ENCODE results near the gene SPINK8.
"Not testable (repeated sequence)": the region's sequence is repeated elsewhere in the genome, so short reads cannot be mapped to it uniquely, and the experiment has no call there.

Gene SPINK8

DNA sequence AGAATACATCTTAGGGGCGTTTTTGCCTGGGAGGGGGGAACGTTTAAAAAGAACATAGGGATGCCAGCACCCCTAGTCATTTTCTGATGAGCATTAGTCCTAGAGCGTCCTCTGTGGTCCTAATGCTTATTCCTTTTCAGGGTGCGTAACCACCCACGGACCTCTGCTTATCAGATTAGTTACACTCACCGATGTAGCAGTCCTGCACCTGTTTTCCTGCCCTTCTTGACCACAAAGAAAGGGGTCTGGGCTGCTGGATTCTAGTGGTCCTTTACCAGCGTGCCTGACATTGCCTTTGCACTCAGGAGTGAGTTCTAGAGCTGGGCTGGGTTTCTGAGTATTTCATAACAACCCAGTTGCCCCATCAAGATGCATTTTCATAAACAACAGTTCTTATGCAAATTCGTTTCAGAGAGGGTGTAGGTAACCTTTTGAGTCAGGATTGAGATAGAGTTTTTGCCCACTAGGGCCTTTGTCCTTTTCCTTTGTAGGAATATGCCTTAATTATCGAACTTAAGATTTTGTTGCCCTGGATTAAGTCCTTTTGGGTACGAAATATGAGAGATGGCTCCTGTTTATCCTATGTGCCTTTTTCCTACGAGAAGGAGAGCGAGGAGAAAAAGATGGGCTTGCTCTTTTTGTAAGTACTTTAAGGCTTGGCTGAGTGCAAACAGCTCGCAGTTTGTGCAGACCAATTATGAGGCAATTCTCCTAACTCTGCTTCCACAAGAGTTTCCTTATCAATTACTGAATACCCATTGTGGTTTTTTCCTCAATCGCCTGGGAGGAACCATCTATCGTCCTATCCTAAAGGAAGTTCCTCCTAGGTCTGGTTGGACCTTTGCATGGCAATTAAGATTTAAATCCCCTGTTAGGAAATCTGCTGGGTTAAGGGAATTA lies at the start of gene SPINK8:
SPINK8 (minus strand) TSS at position 316 of the 900 bp plus-strand sequence. CDS start 5,320 bp downstream, outside the sequence.
- H3K4me1 ChIP-seq (ENCODE audit: control insufficient read depth, insufficient read depth, low read length); H3K4me3 ChIP-seq (ENCODE audit: low read length); DNase-seq (ENCODE audit: low read depth, low spot score); H3K27ac ChIP-seq (ENCODE audit: low read length); H3K27me3 ChIP-seq (ENCODE audit: control insufficient read depth, insufficient read depth, low read length); H3K9me3 ChIP-seq (ENCODE audit: control insufficient read depth, insufficient read depth, low read length); H3K36me3 ChIP-seq (ENCODE audit: control insufficient read depth, insufficient read depth, low read length): not testable (repeated sequence)
- no CpG with 5 or more reads among the region's 15 CpGs for WGBS (ENCODE audit: insufficient coverage, insufficient read length)

DNA sequence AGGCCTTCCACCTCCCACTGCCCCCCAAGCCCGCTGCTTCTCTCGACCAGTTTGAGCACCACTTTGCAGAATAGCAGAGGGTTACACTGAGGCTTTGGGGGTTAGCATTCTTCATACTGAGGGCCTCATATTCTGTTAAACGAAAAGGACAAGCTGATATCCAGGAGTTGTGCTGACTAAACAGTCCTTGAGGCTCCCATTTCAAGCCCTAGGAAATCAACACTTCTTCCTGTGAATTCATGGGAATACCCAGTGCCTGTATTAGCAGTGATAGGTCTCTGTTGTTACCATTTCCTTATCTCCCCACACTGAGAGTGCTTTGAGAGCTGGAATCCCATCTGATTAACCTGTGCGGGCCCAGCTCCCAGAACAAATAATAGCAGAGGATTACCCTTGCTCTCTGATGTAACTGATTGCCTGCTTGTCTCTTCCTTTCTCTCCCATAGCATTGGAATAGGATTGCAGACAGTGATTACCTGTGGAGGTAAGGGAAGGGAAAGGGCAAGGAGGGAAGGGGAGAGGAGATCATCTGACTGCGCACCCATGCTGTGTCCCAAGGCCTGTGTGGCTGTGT lies 39.5 kb upstream of the SPINK8 start:
- no peak overlapping the region for H3K4me3 ChIP-seq (ENCODE audit: low read length)
- no peaks in the 10 kb centered on the region for H3K9me3 ChIP-seq (ENCODE audit: control insufficient read depth, insufficient read depth, low read length)
- H3K36me3 ChIP-seq (ENCODE audit: control insufficient read depth, insufficient read depth, low read length), result no peaks in the 10 kb centered on the region
- no CpG with 5 or more reads among the region's 5 CpGs for WGBS (ENCODE audit: insufficient coverage, insufficient read length)
- H3K27ac ChIP-seq (ENCODE audit: low read length), result no peak overlapping the region
- H3K27me3 ChIP-seq (ENCODE audit: control insufficient read depth, insufficient read depth, low read length), result no peaks in the 10 kb centered on the region
- DNase-seq (ENCODE audit: low read depth, low spot score), result no peak
- peaks cover 2% of the 10 kb centered on the region; the same call in 1 of the 2 replicates for H3K4me1 ChIP-seq (ENCODE audit: control insufficient read depth, insufficient read depth, low read length)

DNA sequence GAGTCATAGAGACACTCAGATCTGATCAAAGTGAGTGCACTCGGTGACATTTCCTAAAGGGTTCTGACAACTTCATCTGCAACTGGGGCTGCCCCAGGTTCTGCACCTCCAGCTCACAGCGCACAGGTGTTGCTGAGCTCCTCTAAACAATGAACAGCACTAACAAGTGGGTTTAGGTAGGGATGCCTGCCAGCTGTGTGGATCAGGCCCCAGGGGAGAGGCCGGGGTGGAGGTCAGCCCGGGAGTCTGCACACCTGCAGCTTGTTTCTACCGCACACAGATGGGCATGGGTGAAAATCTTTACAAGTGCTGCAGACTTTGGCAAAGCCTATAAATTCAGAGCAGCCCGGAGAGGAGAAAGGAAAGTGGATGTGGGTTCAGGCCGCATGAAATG lies 38.9 kb upstream of the SPINK8 start:
- Histone ChIP-seq H3K4me1 (ENCODE audit: control insufficient read depth, insufficient read depth, low read length) (peaks cover 2% of the 10 kb centered on the region; the same call in 1 of the 2 replicates), H3K9me3 (ENCODE audit: control insufficient read depth, insufficient read depth, low read length) (no peaks in the 10 kb centered on the region), H3K27me3 (ENCODE audit: control insufficient read depth, insufficient read depth, low read length) (no peaks in the 10 kb centered on the region), H3K4me3 (ENCODE audit: low read length) (no peak overlapping the region), H3K27ac (ENCODE audit: low read length) (no peak overlapping the region), H3K36me3 (ENCODE audit: control insufficient read depth, insufficient read depth, low read length) (no peaks in the 10 kb centered on the region)
- DNase-seq (ENCODE audit: low read depth, low spot score), result no peak
- WGBS (ENCODE audit: insufficient coverage, insufficient read length), result no CpG with 5 or more reads among the region's 7 CpGs

DNA sequence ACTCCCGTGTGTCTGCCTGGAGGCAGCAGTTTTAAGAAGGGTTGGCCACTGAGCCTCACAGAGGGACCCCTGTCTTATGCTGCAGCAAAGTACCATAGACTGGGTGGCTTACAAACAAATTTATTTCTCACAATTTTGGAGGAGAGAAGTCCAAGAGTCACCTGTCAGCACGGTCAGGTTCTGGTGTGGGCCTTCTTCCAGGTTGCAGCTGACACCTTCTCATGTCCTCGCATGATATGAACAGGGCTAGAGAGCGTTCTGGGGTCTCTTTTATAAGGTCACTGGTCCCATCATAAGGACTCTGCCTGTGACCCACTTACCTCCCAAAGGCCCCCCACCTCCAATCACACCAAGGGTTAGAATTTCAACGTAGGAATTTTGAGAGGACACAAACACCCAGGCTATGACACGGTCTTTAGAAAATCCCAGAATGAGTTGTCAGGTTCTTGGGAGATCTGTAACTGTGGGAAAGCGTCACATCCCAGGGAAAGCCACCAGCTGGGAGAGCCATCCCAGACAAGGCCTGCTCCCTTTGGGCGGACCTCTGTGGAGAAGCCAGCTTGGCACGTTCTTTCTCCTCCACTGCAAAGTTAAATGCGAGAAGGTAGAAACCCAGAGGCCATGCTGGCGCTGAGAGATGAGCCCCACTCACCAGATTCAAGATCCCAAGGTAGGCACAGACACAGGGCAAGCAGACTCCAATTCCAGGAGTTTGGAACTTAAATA lies 38.4 kb upstream of the SPINK8 start, which contains the start of gene FBXW12:
FBXW12 (plus strand) TSS at position 569 of the 726 bp plus-strand sequence. CDS start 549 bp downstream, outside the sequence.
- H3K27ac ChIP-seq (ENCODE audit: low read length), result no peak within 1 kb of the TSS

DNA sequence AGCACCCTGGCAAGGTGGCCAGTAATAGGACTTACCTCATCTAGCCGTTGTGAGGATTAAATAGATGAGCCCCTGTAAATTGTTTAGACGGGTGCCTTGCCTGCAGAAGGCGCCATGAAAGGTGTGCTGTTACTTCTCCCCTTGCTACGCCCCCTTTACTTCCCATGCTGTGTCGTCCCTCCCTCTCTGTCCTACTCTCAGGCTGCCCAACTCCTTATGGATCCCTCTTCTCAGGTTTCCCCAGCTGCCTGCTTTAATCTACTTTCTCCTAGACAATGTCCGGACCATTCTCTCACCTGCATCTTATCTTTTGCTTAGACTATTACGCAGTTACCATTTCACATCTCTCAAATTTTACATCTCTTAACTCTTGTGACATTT lies 36.9 kb upstream of the SPINK8 start:
- H3K9me3 ChIP-seq (ENCODE audit: control insufficient read depth, insufficient read depth, low read length), result no peaks in the 10 kb centered on the region
- no peak for DNase-seq (ENCODE audit: low read depth, low spot score)
- no peaks in the 10 kb centered on the region for H3K36me3 ChIP-seq (ENCODE audit: control insufficient read depth, insufficient read depth, low read length)
- no peaks in the 10 kb centered on the region for H3K27me3 ChIP-seq (ENCODE audit: control insufficient read depth, insufficient read depth, low read length)
- peaks cover 2% of the 10 kb centered on the region; the same call in 1 of the 2 replicates for H3K4me1 ChIP-seq (ENCODE audit: control insufficient read depth, insufficient read depth, low read length)
- no peak overlapping the region for H3K27ac ChIP-seq (ENCODE audit: low read length)
- no peak overlapping the region for H3K4me3 ChIP-seq (ENCODE audit: low read length)
- 100% methylated on average over 1 of the region's 7 CpGs for WGBS (ENCODE audit: insufficient coverage, insufficient read length)

More for the DNA sequence above, 38.4 kb upstream of the SPINK8 start, which contains the start of gene FBXW12:
- DNase-seq (ENCODE audit: low read depth, low spot score), result no peak
- Histone ChIP-seq H3K9me3 (ENCODE audit: control insufficient read depth, insufficient read depth, low read length) (no peaks in the 10 kb centered on the region), H3K27me3 (ENCODE audit: control insufficient read depth, insufficient read depth, low read length) (no peaks in the 10 kb centered on the region), H3K4me1 (ENCODE audit: control insufficient read depth, insufficient read depth, low read length) (peaks cover 2% of the 10 kb centered on the region; the same call in 1 of the 2 replicates), H3K36me3 (ENCODE audit: control insufficient read depth, insufficient read depth, low read length) (no peaks in the 10 kb centered on the region), H3K4me3 (ENCODE audit: low read length) (no peak within 1 kb of the TSS)
- no CpG with 5 or more reads among the region's 11 CpGs for WGBS (ENCODE audit: insufficient coverage, insufficient read length)

DNA sequence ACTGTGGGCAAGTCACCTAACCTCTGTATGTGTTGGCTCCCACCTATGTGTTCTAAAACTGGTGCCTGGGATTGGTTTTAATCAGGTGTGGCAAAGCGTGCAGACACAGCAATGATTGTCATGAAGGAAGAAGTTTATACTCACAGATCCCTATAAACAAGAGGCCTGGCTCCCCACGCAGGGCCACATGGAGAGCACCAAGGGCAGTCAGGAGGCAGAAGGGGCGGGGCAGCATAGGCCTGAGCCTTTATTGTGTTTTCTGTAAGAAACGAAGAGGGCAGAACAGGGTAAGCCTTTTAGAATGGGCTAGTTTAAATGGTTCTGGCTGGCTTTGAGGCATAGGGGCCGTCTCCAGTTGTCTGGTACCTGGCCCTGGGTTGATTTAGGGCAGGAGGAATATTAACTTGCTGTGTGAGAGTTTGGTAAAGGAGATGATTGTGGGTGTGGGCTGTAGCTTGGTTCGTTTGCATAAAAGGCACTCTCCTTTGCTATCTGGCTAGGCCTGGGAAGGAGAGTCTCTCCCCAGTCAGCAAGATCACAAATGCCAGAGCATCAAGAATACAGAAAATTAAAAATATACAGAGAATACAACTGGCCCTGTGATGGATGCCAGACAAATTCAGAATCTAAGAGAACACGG lies 36.4 kb upstream of the SPINK8 start:
- no peak for DNase-seq (ENCODE audit: low read depth, low spot score)
- Histone ChIP-seq H3K27ac (ENCODE audit: low read length) (no peak overlapping the region), H3K36me3 (ENCODE audit: control insufficient read depth, insufficient read depth, low read length) (no peaks in the 10 kb centered on the region), H3K9me3 (ENCODE audit: control insufficient read depth, insufficient read depth, low read length) (no peaks in the 10 kb centered on the region), H3K4me1 (ENCODE audit: control insufficient read depth, insufficient read depth, low read length) (peaks cover 2% of the 10 kb centered on the region; the same call in 1 of the 2 replicates), H3K27me3 (ENCODE audit: control insufficient read depth, insufficient read depth, low read length) (no peaks in the 10 kb centered on the region), H3K4me3 (ENCODE audit: low read length) (no peak overlapping the region)
- WGBS (ENCODE audit: insufficient coverage, insufficient read length), result no CpG with 5 or more reads among the region's 7 CpGs

DNA sequence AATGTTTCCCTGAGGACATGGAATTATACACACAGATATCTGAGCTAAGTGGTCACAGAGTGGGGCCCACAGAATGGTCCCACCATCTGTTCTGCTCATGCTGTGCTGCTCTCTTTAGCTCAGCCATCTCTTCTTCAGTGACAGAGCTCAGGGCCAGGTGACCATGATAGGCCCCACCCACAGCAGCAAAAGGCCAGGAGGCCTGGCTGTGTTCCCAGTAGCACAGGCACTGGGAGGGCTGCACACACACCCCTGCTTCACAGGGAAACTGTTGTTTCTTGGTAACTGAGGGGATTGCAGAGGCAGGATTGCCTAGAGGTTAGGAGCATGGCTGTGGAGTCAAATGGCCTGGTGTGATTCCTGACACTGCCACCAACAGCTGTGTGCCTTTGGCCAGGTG lies 33.7 kb upstream of the SPINK8 start:
- H3K4me1 ChIP-seq (ENCODE audit: control insufficient read depth, insufficient read depth, low read length), result peaks cover 2% of the 10 kb centered on the region; the same call in 1 of the 2 replicates
- H3K9me3 ChIP-seq (ENCODE audit: control insufficient read depth, insufficient read depth, low read length), result no peaks in the 10 kb centered on the region
- H3K27me3 ChIP-seq (ENCODE audit: control insufficient read depth, insufficient read depth, low read length), result no peaks in the 10 kb centered on the region
- no peak for DNase-seq (ENCODE audit: low read depth, low spot score)
- H3K27ac ChIP-seq (ENCODE audit: low read length), result no peak overlapping the region
- H3K4me3 ChIP-seq (ENCODE audit: low read length), result no peak overlapping the region
- no peaks in the 10 kb centered on the region for H3K36me3 ChIP-seq (ENCODE audit: control insufficient read depth, insufficient read depth, low read length)

DNA sequence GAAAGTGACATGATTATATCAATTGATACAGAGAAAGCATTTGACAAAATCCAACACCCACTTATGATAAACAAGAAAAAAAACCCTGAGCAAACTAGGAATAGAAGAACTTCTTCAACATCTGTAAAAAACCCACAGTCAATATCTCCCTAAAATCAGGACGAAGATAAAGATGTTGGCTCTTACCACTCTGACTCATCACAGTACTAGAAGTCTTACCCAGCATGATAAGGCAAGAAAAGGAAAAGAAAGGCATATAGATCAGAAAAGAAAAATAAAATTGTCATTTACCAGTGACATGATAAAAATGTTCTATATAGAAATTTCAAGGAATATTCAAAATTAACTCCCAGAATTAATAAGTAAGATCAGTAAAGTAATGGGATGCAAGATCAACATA lies 31.4 kb upstream of the SPINK8 start:
- Histone ChIP-seq H3K4me1 (ENCODE audit: control insufficient read depth, insufficient read depth, low read length) (peaks cover under 1% of the 10 kb centered on the region; the same call in 1 of the 2 replicates), H3K36me3 (ENCODE audit: control insufficient read depth, insufficient read depth, low read length) (no peaks in the 10 kb centered on the region), H3K27ac (ENCODE audit: low read length) (no peak overlapping the region), H3K27me3 (ENCODE audit: control insufficient read depth, insufficient read depth, low read length) (no peaks in the 10 kb centered on the region), H3K9me3 (ENCODE audit: control insufficient read depth, insufficient read depth, low read length) (no peaks in the 10 kb centered on the region), H3K4me3 (ENCODE audit: low read length) (no peak overlapping the region)
- DNase-seq (ENCODE audit: low read depth, low spot score), result no peak
- no CpG with 5 or more reads among the region's 1 CpG for WGBS (ENCODE audit: insufficient coverage, insufficient read length)

DNA sequence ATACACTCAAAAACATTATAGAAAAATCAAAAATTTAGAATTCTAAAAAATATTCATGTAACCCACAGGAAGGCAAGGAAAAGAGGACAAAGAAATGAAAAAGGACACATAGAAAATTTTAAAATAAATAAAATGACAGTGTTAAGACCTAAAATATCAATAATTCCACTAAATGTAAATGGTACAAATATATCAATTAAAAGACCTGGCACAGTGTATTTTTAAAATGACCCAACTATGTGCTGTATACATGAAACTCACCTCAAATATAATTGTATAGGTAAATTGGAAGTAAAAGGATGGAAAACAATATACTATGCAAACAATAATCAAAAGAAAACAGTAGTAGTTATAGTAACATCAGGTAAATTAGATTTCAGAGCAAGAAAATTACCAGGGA lies 28.5 kb upstream of the SPINK8 start:
- Histone ChIP-seq H3K9me3 (ENCODE audit: control insufficient read depth, insufficient read depth, low read length) (no peaks in the 10 kb centered on the region), H3K27ac (ENCODE audit: low read length) (no peak overlapping the region), H3K27me3 (ENCODE audit: control insufficient read depth, insufficient read depth, low read length) (no peaks in the 10 kb centered on the region), H3K4me3 (ENCODE audit: low read length) (no peak overlapping the region), H3K4me1 (ENCODE audit: control insufficient read depth, insufficient read depth, low read length) (no peaks in the 10 kb centered on the region), H3K36me3 (ENCODE audit: control insufficient read depth, insufficient read depth, low read length) (no peaks in the 10 kb centered on the region)
- DNase-seq (ENCODE audit: low read depth, low spot score), result no peak

DNA sequence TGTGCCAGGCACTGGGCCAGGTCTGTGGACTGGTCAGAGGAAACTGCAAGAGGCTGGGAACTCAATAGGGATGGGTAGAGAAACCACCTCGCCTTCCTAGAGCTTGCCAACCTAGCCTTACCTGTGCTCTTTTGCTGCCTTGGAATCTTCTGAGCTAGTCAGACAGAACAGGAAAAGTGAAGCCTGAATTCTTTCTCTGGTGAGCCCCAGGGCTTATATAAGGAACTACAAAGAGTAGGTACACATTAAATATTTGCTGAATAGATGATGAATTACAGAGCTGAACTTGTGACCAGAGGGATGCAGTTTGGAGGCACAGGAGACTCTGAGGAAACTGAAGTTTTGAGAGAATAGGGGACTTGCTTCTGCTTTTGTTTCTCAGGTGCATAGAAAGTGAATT lies 23.0 kb upstream of the SPINK8 start:
- no peak for DNase-seq (ENCODE audit: low read depth, low spot score)
- Histone ChIP-seq H3K36me3 (ENCODE audit: control insufficient read depth, insufficient read depth, low read length) (no peaks in the 10 kb centered on the region), H3K9me3 (ENCODE audit: control insufficient read depth, insufficient read depth, low read length) (no peaks in the 10 kb centered on the region), H3K4me3 (ENCODE audit: low read length) (no peak overlapping the region), H3K27ac (ENCODE audit: low read length) (no peak overlapping the region), H3K4me1 (ENCODE audit: control insufficient read depth, insufficient read depth, low read length) (no peaks in the 10 kb centered on the region), H3K27me3 (ENCODE audit: control insufficient read depth, insufficient read depth, low read length) (no peaks in the 10 kb centered on the region)
- no CpG with 5 or more reads among the region's 1 CpG for WGBS (ENCODE audit: insufficient coverage, insufficient read length)

Data from iPS DF 6.9 (cell line).